ENCODE results near the gene FBLIM1. TPM values are rescaled to one million over a fixed set of nuclear protein-coding genes. Genes with fewer than 3 reads are reported as not detected.

Gene FBLIM1
- total RNA-seq, 2 experiments from 2014 or later: 0.50 TPM; not detected in 1

DNA sequence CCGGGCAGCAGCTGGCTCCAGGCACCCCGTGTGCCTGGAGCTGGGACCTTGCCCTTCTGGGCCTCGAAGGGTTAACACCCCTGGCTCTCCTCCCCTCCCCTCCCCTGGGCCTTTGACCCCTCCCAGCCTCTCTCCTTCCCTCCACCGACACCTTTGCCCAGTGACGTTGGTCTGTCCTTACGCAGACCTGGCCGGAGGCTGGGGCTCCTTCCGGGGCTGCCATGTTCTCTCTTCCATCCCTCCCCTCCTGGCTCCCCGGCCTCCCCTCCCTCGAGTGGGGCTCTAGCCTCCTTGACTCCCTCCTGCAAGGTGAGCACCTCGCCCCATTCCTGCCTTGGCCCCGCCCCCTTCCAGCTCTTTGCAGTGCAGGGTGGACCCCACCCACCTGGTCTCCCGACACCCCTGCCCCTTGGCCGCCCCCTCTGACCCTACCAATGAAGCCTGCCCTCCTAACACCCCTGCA lies 16.2 kb upstream of the FBLIM1 start, which contains the start of gene TMEM82:
Gene TMEM82 (plus strand): TSS at position 161 of the 463 bp plus-strand sequence. CDS start 61 bp downstream, at position 222.
- no peak for ATAC-seq (ENCODE audit: poor library complexity)
- intact Hi-C loops (cut with DNase I, micrococcal nuclease): loop anchor here in 1 of 2 experiments (5.0 kb wide), 1 partner anchor 420 kb away; no protein-coding TSS in a partner anchor
- Mint-ChIP-seq H3K27ac (no peak within 1 kb of the TSS), H3K36me3 (ENCODE audit: low read depth) (no peaks in the 10 kb centered on the region), H3K27me3 (no peaks in the 10 kb centered on the region), H3K4me1 (ENCODE audit: low read depth) (peaks cover 6% of the 10 kb centered on the region), H3K9me3 (no peaks in the 10 kb centered on the region), H3K4me3 (no peak within 1 kb of the TSS)
- CTCF ChIA-PET: no interaction called here
- DNase-seq: peak in 1 of 14 experiments; percentile 36
- TF ChIP-seq, protein P1, sequence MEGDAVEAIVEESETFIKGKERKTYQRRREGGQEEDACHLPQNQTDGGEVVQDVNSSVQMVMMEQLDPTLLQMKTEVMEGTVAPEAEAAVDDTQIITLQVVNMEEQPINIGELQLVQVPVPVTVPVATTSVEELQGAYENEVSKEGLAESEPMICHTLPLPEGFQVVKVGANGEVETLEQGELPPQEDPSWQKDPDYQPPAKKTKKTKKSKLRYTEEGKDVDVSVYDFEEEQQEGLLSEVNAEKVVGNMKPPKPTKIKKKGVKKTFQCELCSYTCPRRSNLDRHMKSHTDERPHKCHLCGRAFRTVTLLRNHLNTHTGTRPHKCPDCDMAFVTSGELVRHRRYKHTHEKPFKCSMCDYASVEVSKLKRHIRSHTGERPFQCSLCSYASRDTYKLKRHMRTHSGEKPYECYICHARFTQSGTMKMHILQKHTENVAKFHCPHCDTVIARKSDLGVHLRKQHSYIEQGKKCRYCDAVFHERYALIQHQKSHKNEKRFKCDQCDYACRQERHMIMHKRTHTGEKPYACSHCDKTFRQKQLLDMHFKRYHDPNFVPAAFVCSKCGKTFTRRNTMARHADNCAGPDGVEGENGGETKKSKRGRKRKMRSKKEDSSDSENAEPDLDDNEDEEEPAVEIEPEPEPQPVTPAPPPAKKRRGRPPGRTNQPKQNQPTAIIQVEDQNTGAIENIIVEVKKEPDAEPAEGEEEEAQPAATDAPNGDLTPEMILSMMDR (IDR thresholded peaks at IDR 0.05): no peak
- Histone ChIP-seq H3K27me3 (ENCODE audit: control insufficient read depth in 1 of 2, insufficient read depth in 2 of 2, low read length in 2 of 2) (no peaks in the 10 kb centered on the region), H3K27ac (ENCODE audit: low read depth in 1 of 2, low read length in 2 of 2) (no peak within 1 kb of the TSS), H3K9me3 (ENCODE audit: control insufficient read depth in 1 of 2, insufficient read depth in 1 of 2, low read length in 2 of 2) (no peaks in the 10 kb centered on the region), H3K4me1 (ENCODE audit: insufficient read depth, low read length) (peaks cover 6% of the 10 kb centered on the region), H3K4me3 (ENCODE audit: low read length) (no peak within 1 kb of the TSS), H3K36me3 (ENCODE audit: insufficient read depth, low read length) (no peaks in the 10 kb centered on the region)
- POLR2A ChIA-PET: no interaction called here

DNA sequence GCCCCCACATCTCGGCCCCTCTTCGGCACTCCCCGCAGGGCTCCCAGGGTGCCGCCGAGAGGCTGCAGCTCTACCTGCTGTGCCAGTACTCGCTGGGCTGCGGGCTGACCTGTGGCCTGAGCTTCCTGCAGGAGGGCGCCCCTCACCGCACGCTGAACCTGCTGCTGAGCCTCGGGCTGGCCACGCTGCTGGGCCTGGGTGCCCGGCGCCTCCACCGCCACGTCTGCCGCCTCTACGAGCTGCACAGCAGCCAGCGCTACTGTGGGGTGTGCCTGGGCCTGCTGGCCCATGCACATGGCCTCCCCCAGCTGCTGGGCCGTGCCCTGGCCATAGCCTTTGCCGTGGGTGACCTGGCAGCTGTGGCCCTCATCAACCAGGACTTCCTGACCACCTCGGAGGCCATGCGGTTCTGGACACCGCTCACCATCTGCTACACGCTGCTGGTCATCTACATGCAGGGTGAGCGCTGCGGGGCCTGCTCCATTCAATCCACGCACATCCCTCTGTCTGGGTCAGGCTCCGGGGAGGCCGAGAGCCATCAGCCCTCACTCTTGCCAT lies 14.4 kb upstream of the FBLIM1 start:
- no peaks in the 10 kb centered on the region for H3K27me3 ChIP-seq (ENCODE audit: control insufficient read depth in 1 of 2, insufficient read depth in 2 of 2, low read length in 2 of 2)
- Mint-ChIP-seq H3K27me3 (no peaks in the 10 kb centered on the region), H3K9me3 (no peaks in the 10 kb centered on the region), H3K27ac (no peak overlapping the region), H3K4me3 (no peak overlapping the region), H3K4me1 (ENCODE audit: low read depth) (peaks cover 6% of the 10 kb centered on the region), H3K36me3 (ENCODE audit: low read depth) (no peaks in the 10 kb centered on the region)
- ChIA-PET POLR2A (no interaction called here), CTCF (no interaction called here)
- H3K9me3 ChIP-seq (ENCODE audit: control insufficient read depth in 1 of 2, insufficient read depth in 1 of 2, low read length in 2 of 2): no peaks in the 10 kb centered on the region
- intact Hi-C loops (cut with DNase I, micrococcal nuclease): loop anchor here in 1 of 2 experiments (5.0 kb wide), 1 partner anchor 422 kb away; no protein-coding TSS in a partner anchor
- H3K27ac ChIP-seq (ENCODE audit: low read depth in 1 of 2, low read length in 2 of 2): no peak overlapping the region
- H3K36me3 ChIP-seq (ENCODE audit: insufficient read depth, low read length): no peaks in the 10 kb centered on the region
- H3K4me1 ChIP-seq (ENCODE audit: insufficient read depth, low read length): peaks cover 6% of the 10 kb centered on the region
- ATAC-seq (ENCODE audit: poor library complexity) (no peak), DNase-seq (peak in 1 of 14 experiments; percentile 16)
- TF ChIP-seq, protein P1 (IDR thresholded peaks at IDR 0.05): no peak
- no peak overlapping the region for H3K4me3 ChIP-seq (ENCODE audit: low read length)

DNA sequence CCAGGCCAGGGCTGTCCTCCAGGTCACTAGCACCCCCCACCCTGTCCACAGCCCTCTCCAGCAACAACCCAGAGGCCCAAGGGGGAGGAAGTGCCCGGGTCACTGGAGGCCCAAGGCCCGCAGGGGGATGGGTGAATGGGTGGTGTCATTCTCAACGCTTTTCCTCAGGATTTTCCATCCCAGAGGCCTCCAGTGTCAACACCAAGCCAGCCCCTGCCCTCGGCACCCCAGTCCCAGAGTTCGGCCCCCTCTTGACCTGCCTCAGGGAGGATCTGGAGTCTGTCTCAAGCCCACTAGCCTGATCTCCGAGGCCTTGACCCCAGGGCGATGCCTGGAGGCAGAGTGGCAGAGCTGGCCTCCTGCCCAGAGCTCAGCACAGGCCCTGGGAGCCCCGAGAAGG lies 11.2 kb upstream of the FBLIM1 start:
- Histone ChIP-seq H3K27ac (ENCODE audit: low read depth in 1 of 2, low read length in 2 of 2) (no peak overlapping the region), H3K4me1 (ENCODE audit: insufficient read depth, low read length) (no peaks in the 10 kb centered on the region), H3K36me3 (ENCODE audit: insufficient read depth, low read length) (no peaks in the 10 kb centered on the region), H3K27me3 (ENCODE audit: control insufficient read depth in 1 of 2, insufficient read depth in 2 of 2, low read length in 2 of 2) (no peaks in the 10 kb centered on the region), H3K9me3 (ENCODE audit: control insufficient read depth in 1 of 2, insufficient read depth in 1 of 2, low read length in 2 of 2) (no peaks in the 10 kb centered on the region), H3K4me3 (ENCODE audit: low read length) (no peak overlapping the region)
- Mint-ChIP-seq H3K4me1 (ENCODE audit: low read depth) (no peaks in the 10 kb centered on the region), H3K36me3 (ENCODE audit: low read depth) (no peaks in the 10 kb centered on the region), H3K9me3 (no peaks in the 10 kb centered on the region), H3K27ac (no peak overlapping the region), H3K4me3 (no peak overlapping the region), H3K27me3 (no peaks in the 10 kb centered on the region)
- ChIA-PET CTCF (no interaction called here), POLR2A (no interaction called here)
- ATAC-seq (ENCODE audit: poor library complexity) (no peak), DNase-seq (no peak)
- TF ChIP-seq, protein P1 (IDR thresholded peaks at IDR 0.05): no peak
- intact Hi-C loops (cut with DNase I, micrococcal nuclease): no loop called here

Data from CD4-positive, alpha-beta T cell (primary cell).